Measurements from ENCODE around the gene PCSK4.

GRCh38 chr19:1474011-1474764 is 16.0 kb downstream of the PCSK4 start:
- TF ChIP-seq ARNT (IDR thresholded peaks at IDR 0.05), result no peak
- no peak for TF ChIP-seq HDGF (IDR thresholded peaks at IDR 0.05; ENCODE audit: borderline replicate concordance)
- no peak for TF ChIP-seq SP1 (IDR thresholded peaks at IDR 0.05)
- TF ChIP-seq ZNF384 (IDR thresholded peaks at IDR 0.05), result no peak
